Transverse colon (tissue), 4 donors: ENCODE data around the gene DICER1. TPM values are rescaled to one million over a fixed set of nuclear protein-coding genes. Genes with fewer than 3 reads are reported as not detected.

Source experiments
- DNase-seq: peaks from one replicate; pipeline ENCODE4 v3.0.0-alpha.2; 2019
- H3K27ac ChIP-seq, 4 donors: fragments of 200-600 bp; sonication (generic); 2 replicates each; pipeline ENCODE4 v1.5.1; 2016 to 2018; ENCODE audit warnings: inconsistent platforms in 4 of 4
- H3K27me3 ChIP-seq: fragments of 200-600 bp; sonication (generic); 2 replicates; pipeline ENCODE4 v1.5.1; 2017; ENCODE audit warnings: inconsistent platforms
- H3K36me3 ChIP-seq, 4 donors: fragments of 200-600 bp; sonication (generic); 2 replicates each; pipeline ENCODE4 v1.5.1; 2017 to 2019; ENCODE audit warnings: inconsistent platforms in 4 of 4
- H3K4me1 ChIP-seq, 4 donors: fragments of 200-600 bp; sonication (generic); 2 replicates each; pipeline ENCODE4 v1.5.1; 2017 to 2020; ENCODE audit warnings: inconsistent platforms in 4 of 4
- H3K4me3 ChIP-seq, 4 donors: fragments of 200-600 bp; sonication (generic); 1 replicate in 1 of 4; 2 replicates in 3 of 4; pipeline versions ENCODE4 v1.5.1 to v1.6.1; 2017 to 2019; ENCODE audit warnings: inconsistent platforms in 4 of 4
- H3K9me3 ChIP-seq, 2 donors: fragments of 200-600 bp; sonication (generic); 2 replicates each; pipeline ENCODE4 v1.5.1; 2017 to 2019; ENCODE audit warnings: inconsistent platforms in 2 of 2
- CTCF ChIP-seq, 5 experiments: fragments of 200-600 bp in 3 of 5; fragments of 450-650 bp in 2 of 5; sonication (generic) in 3 of 5; IDR thresholded peaks; 1 replicate in 2 of 5; 2 replicates in 3 of 5; pipeline ENCODE4 v1.5.1; 2016 to 2017; ENCODE audit warnings: antibody characterized with exemption in 5 of 5, inconsistent platforms in 3 of 5, mild to moderate bottlenecking in 2 of 5, moderate library complexity in 1 of 5
- EP300 ChIP-seq: sonication (generic); formaldehyde crosslinking; IDR thresholded peaks from one replicate; pipeline ENCODE4 v1.6.1; 2017; ENCODE audit warnings: antibody characterized with exemption, low read depth
- POLR2A ChIP-seq: fragments of 450-650 bp; IDR thresholded peaks from one replicate; pipeline ENCODE4 v1.6.1; 2016; ENCODE audit warnings: antibody characterized with exemption, mild to moderate bottlenecking, moderate library complexity
- POLR2AphosphoS5 ChIP-seq, 3 donors: sonication (generic); formaldehyde crosslinking; IDR thresholded peaks; one replicate each; pipeline ENCODE4 v1.6.1; 2016; ENCODE audit warnings: antibody characterized with exemption in 3 of 3
- WGBS, 2 donors: methylation state at CpG; one replicate each; pipeline ENCODE4 v1.1.5; 2018; ENCODE audit warnings: low coverage in 1 of 2; 5-methylcytosine and 5-hydroxymethylcytosine counted together
- in situ Hi-C, 4 donors: fragments of 200-750 bp; cut with MboI; loops; one replicate each; pipeline versions ENCODE4 v1.15.0 to v1.15.1; 2017; ENCODE audit warnings: low sequenced_read_pairs in 3 of 4, low pct_ligation_motif_present in 1 of 4, low pct_unique_long_range_greater_than_20kb in 1 of 4
- intact Hi-C: fragments of 100-400 bp; cut with DNase I; formaldehyde crosslinking; loops from one replicate; pipeline ENCODE4 v1.15.1; 2023; ENCODE audit warnings: low total_unique reads
- total RNA-seq, 4 donors: library from RNA; depleted of rRNA; stranded (reverse); fragments of >200 nt; gene quantifications; one replicate each; pipeline ENCODE4 v1.1.0, GENCODE V29; 2016

DICER1 gene
- total RNA-seq, 4 donors from 2014 or later: 45.6 to 102 (median 71.4) TPM

GRCh38 chr14:95137164-95137803, 20.0 kb downstream of the DICER1 start:
- Histone ChIP-seq H3K27me3 (no peaks in the 10 kb centered on the region), H3K27ac (peak overlapping the region; percentile 63 to 77 (median 72)), H3K4me3 (peak overlapping the region in 1 of 4 donors; percentile 4), H3K4me1 (peaks cover 13 to 81% (median 54%) of the 10 kb centered on the region in 4 donors), H3K9me3 (no peaks in the 10 kb centered on the region), H3K36me3 (peaks cover 0 to 3% (median 0%) of the 10 kb centered on the region in 4 donors)
- in situ Hi-C loops: loop anchor here in 1 of 4 donors (25.0 kb wide), 1 partner anchor 400 kb away; the partner anchor contains the start of gene GLRX5
- TF ChIP-seq EP300 (no peak), POLR2AphosphoS5 (IDR thresholded peaks at IDR 0.05) (no peak), POLR2A (no peak)
- intact Hi-C loops: no loop called here
- no peak for DNase-seq

- TF ChIP-seq EP300 (no peak), CTCF (IDR thresholded peaks at IDR 0.05) (no peak), POLR2AphosphoS5 (IDR thresholded peaks at IDR 0.05) (no peak), POLR2A (no peak)
- peak overlapping the region in 2 of 4 donors; percentile 77 for H3K27ac ChIP-seq
- peaks cover 0 to 10% (median 0%) of the 10 kb centered on the region in 4 donors for H3K36me3 ChIP-seq
- in situ Hi-C loops (loop anchor here in 1 of 4 donors (25.0 kb wide), 1 partner anchor 401 kb away; the partner anchor contains the start of gene GLRX5), intact Hi-C loops (no loop called here)
- 50 to 61% methylated on average over 1 of the region's 1 CpG for WGBS, 2 donors
- no peaks in the 10 kb centered on the region for H3K27me3 ChIP-seq
- no peaks in the 10 kb centered on the region for H3K9me3 ChIP-seq
- no peak for DNase-seq
- peaks cover 13 to 75% (median 49%) of the 10 kb centered on the region in 4 donors for H3K4me1 ChIP-seq
- H3K4me3 ChIP-seq: no peak overlapping the region
Measured at GRCh38 chr14:95136631-95137030, 20.7 kb downstream of the DICER1 start.

- H3K36me3 ChIP-seq: peaks cover 0 to 29% (median 0%) of the 10 kb centered on the region in 4 donors
- no peak for TF ChIP-seq POLR2A
- no peak for TF ChIP-seq CTCF (IDR thresholded peaks at IDR 0.05)
- no peak for TF ChIP-seq EP300
- no peak for TF ChIP-seq POLR2AphosphoS5 (IDR thresholded peaks at IDR 0.05)
- peak overlapping the region in 2 of 4 donors; percentile 7 to 14 for H3K27ac ChIP-seq
- in situ Hi-C loops: loop anchor here in 1 of 4 donors (25.0 kb wide), 1 partner anchor 403 kb away; the partner anchor contains the start of gene GLRX5
- 85 to 86% methylated on average over 4 to 8 of the region's 8 CpGs for WGBS, 2 donors
- no peak for DNase-seq
- intact Hi-C loops: no loop called here
- peaks cover 0 to 53% (median 29%) of the 10 kb centered on the region in 4 donors for H3K4me1 ChIP-seq
- no peaks in the 10 kb centered on the region for H3K27me3 ChIP-seq
- no peak overlapping the region for H3K4me3 ChIP-seq
- no peaks in the 10 kb centered on the region for H3K9me3 ChIP-seq
Measured at GRCh38 chr14:95134304-95134933, 22.9 kb downstream of the DICER1 start.

GRCh38 chr14:95133282-95133681, 24.0 kb downstream of the DICER1 start:
- no peak for DNase-seq
- intact Hi-C loops (no loop called here), in situ Hi-C loops (loop anchor here in 1 of 4 donors (25.0 kb wide), 1 partner anchor 404 kb away; the partner anchor contains the start of gene GLRX5)
- Histone ChIP-seq H3K36me3 (peaks cover 0 to 39% (median 0%) of the 10 kb centered on the region in 4 donors), H3K27me3 (no peaks in the 10 kb centered on the region), H3K27ac (no peak overlapping the region), H3K4me3 (no peak overlapping the region), H3K4me1 (peaks cover 0 to 45% (median 21%) of the 10 kb centered on the region in 4 donors), H3K9me3 (no peaks in the 10 kb centered on the region)
- 83 to 87% methylated on average over 2 of the region's 2 CpGs for WGBS, 2 donors
- no peak for TF ChIP-seq POLR2A

GRCh38 chr14:95132760-95133159, 24.6 kb downstream of the DICER1 start:
- in situ Hi-C loops: loop anchor here in 1 of 4 donors (25.0 kb wide), 1 partner anchor 405 kb away; the partner anchor contains the start of gene GLRX5
- no peak for DNase-seq
- peaks cover 0 to 41% (median 0%) of the 10 kb centered on the region in 4 donors for H3K36me3 ChIP-seq
- no peak for TF ChIP-seq EP300
- TF ChIP-seq CTCF (IDR thresholded peaks at IDR 0.05): no peak
- TF ChIP-seq POLR2AphosphoS5 (IDR thresholded peaks at IDR 0.05): no peak
- TF ChIP-seq POLR2A: no peak
- H3K27me3 ChIP-seq: no peaks in the 10 kb centered on the region
- WGBS, 2 donors: 76 to 80% methylated on average over 5 of the region's 5 CpGs
- H3K27ac ChIP-seq: no peak overlapping the region
- intact Hi-C loops: no loop called here
- H3K4me1 ChIP-seq: peaks cover 0 to 39% (median 16%) of the 10 kb centered on the region in 4 donors
- no peak overlapping the region for H3K4me3 ChIP-seq
- no peaks in the 10 kb centered on the region for H3K9me3 ChIP-seq
